ENCODE data around the gene AACS. TPM values are rescaled to one million over a fixed set of nuclear protein-coding genes. Genes with fewer than 3 reads are reported as not detected.

AACS gene
- total RNA-seq, 1 donor: 12.0 TPM

GRCh38 chr12:125097427-125097826 is 32.2 kb downstream of the AACS start:
- DNase-seq (ENCODE audit: low read depth): no peak

GRCh38 chr12:125098676-125099408 is 33.6 kb downstream of the AACS start:
- no peak for DNase-seq (ENCODE audit: low read depth)
- TF ChIP-seq CTCF (IDR thresholded peaks at IDR 0.05; ENCODE audit: insufficient read depth, low read length): no peak
- H3K4me3 ChIP-seq (ENCODE audit: low read depth, low read length): no peak overlapping the region

More at GRCh38 chr12:125097427-125097826, 32.2 kb downstream of the AACS start:
- no peak overlapping the region for H3K4me3 ChIP-seq (ENCODE audit: low read depth, low read length)
- TF ChIP-seq CTCF (IDR thresholded peaks at IDR 0.05; ENCODE audit: insufficient read depth, low read length): no peak

GRCh38 chr12:125099409-125099782 is 34.2 kb downstream of the AACS start:
- DNase-seq (ENCODE audit: low read depth): no peak
- TF ChIP-seq CTCF (IDR thresholded peaks at IDR 0.05; ENCODE audit: insufficient read depth, low read length): no peak

GRCh38 chr12:125100551-125101434 is 35.6 kb downstream of the AACS start:
- no peak overlapping the region for H3K4me3 ChIP-seq (ENCODE audit: low read depth, low read length)
- DNase-seq (ENCODE audit: low read depth): no peak
- no peak for TF ChIP-seq CTCF (IDR thresholded peaks at IDR 0.05; ENCODE audit: insufficient read depth, low read length)

More at GRCh38 chr12:125099409-125099782, 34.2 kb downstream of the AACS start:
- no peak overlapping the region for H3K4me3 ChIP-seq (ENCODE audit: low read depth, low read length)

GRCh38 chr12:125104982-125105381 is 39.7 kb downstream of the AACS start:
- no peak for DNase-seq (ENCODE audit: low read depth)
- TF ChIP-seq CTCF (IDR thresholded peaks at IDR 0.05; ENCODE audit: insufficient read depth, low read length): no peak
- H3K4me3 ChIP-seq (ENCODE audit: low read depth, low read length): no peak overlapping the region

GRCh38 chr12:125105600-125105999 is 40.4 kb downstream of the AACS start:
- H3K4me3 ChIP-seq (ENCODE audit: low read depth, low read length): no peak overlapping the region
- no peak for TF ChIP-seq CTCF (IDR thresholded peaks at IDR 0.05; ENCODE audit: insufficient read depth, low read length)
- DNase-seq (ENCODE audit: low read depth): no peak

All from fibroblast of the aortic adventitia (primary cell).